Naive B cell (primary cell): ENCODE results near the gene TNNT2. TPM values are rescaled to one million over a fixed set of nuclear protein-coding genes. Genes with fewer than 3 reads are reported as not detected.

Source experiments
- ATAC-seq, 2 donors: fragments of 150-1000 bp; cut with Tn5 transposase; 2 replicates each; pipeline ENCODE4 v1.10.0; 2021; ENCODE audit warnings: low read depth in 2 of 2, mild to moderate bottlenecking in 2 of 2, moderate library complexity in 2 of 2
- DNase-seq: peaks from one replicate; pipeline ENCODE4 v3.0.0; 2022
- H3K27ac Mint-ChIP-seq, 6 donors: one replicate each; pipeline ENCODE4 v1.8.0; 2020 to 2022; ENCODE audit warnings: mild to moderate bottlenecking in 6 of 6, mixed read lengths in 6 of 6, moderate library complexity in 5 of 6, inconsistent platforms in 2 of 6
- H3K27me3 Mint-ChIP-seq, 3 donors: one replicate each; pipeline ENCODE4 v1.8.0; 2021 to 2022; ENCODE audit warnings: mixed read lengths in 3 of 3, mild to moderate bottlenecking in 1 of 3
- H3K36me3 Mint-ChIP-seq, 2 donors: one replicate each; pipeline ENCODE4 v1.8.0; 2020 to 2022; ENCODE audit warnings: mixed read lengths in 2 of 2, inconsistent platforms in 1 of 2, mild to moderate bottlenecking in 1 of 2
- H3K4me1 Mint-ChIP-seq, 3 donors: one replicate each; pipeline ENCODE4 v1.8.0; 2020 to 2022; ENCODE audit warnings: mixed read lengths in 3 of 3, inconsistent platforms in 1 of 3, mild to moderate bottlenecking in 1 of 3, moderate library complexity in 1 of 3
- H3K4me3 Mint-ChIP-seq, 8 donors: one replicate each; pipeline ENCODE4 v1.8.0; 2020 to 2022; ENCODE audit warnings: mild to moderate bottlenecking in 8 of 8, mixed read lengths in 8 of 8, moderate library complexity in 8 of 8, inconsistent platforms in 2 of 8
- H3K9me3 Mint-ChIP-seq, 7 donors: one replicate each; pipeline ENCODE4 v1.8.0; 2020 to 2022; ENCODE audit warnings: mixed read lengths in 7 of 7, mild to moderate bottlenecking in 5 of 7, inconsistent platforms in 2 of 7, moderate library complexity in 1 of 7
- polyA plus RNA-seq, 6 donors: library from polyadenylated mRNA; unstranded; fragments of 300-500 nt; fragmentation: Illumina TruSeq; gene quantifications; one replicate each; pipeline ENCODE4 v1.2.3, GENCODE V29; 2021; ENCODE audit warnings: low read depth in 6 of 6

TNNT2 gene
- polyA plus RNA-seq, 6 donors from 2014 or later: not detected

DNA sequence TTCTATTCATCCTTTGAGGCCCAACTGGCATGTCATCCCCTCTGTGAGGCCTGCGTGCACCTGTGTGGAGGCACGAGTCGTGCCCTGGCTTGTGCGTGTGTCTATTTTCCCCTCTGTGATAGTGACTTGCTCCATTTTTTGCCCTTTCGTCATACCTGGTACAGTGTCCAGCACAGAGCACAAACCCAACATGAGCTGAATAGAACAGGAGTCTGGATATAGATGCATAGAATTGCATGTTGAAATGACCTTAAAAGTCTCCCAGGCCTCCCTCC lies 32.5 kb downstream of the TNNT2 start:
- no peak overlapping the region for H3K27ac Mint-ChIP-seq
- DNase-seq (no peak), ATAC-seq (no peak)
- peaks cover 0 to 5% (median 2%) of the 10 kb centered on the region in 3 donors for H3K4me1 Mint-ChIP-seq
- no peak overlapping the region for H3K4me3 Mint-ChIP-seq
- H3K27me3 Mint-ChIP-seq: peaks cover 21 to 29% (median 23%) of the 10 kb centered on the region in 3 donors
- peaks cover 0 to 8% (median 1%) of the 10 kb centered on the region in 7 donors for H3K9me3 Mint-ChIP-seq
- H3K36me3 Mint-ChIP-seq: no peaks in the 10 kb centered on the region

DNA sequence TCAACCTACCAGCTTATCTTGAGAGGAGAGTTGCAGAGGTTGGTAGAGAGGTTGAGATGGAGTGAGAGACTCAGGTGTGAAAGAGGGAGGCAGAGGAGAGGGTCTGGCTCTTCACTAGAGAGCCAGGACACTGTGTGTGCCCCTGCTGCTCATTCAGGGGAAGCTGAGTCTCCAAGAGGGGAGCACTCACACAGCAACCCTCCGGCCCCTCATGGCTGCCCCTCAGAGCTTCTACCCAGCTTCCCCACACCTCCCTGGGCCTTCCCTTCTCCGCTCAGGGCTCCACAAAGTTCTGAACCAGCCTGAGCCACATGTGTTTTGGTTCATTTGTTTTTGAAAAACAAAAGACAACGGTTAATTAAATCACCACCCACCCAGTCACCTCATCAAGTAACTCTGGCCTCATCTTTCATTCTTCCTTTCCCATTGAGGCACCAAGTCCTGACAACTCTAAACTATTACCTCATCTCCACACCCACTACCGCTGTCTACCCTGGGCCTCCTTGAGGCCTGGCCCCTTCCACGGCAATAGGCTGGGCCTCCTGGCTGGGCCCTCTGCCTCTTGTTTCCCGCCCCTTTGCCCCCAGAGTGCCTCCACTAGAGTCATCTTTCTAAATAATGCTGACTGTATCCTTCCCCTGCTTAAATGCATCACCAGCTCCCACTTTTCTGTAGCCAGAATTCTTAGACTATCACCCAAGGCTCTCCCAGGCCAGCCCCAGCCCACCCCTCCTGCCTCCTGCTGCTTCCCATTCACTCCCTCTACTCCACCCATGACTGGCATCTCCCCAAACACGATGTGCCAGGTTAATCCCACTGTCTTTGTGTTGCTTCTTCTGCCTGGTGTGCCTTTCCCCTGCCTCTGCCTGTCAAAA lies 33.0 kb downstream of the TNNT2 start:
- no peak for ATAC-seq
- Mint-ChIP-seq H3K27me3 (peaks cover 17 to 31% (median 19%) of the 10 kb centered on the region in 3 donors), H3K36me3 (no peaks in the 10 kb centered on the region), H3K4me3 (no peak overlapping the region), H3K27ac (no peak overlapping the region), H3K4me1 (peaks cover 0 to 5% (median 2%) of the 10 kb centered on the region in 3 donors), H3K9me3 (peaks cover 0 to 8% (median 1%) of the 10 kb centered on the region in 7 donors)
- no peak for DNase-seq

DNA sequence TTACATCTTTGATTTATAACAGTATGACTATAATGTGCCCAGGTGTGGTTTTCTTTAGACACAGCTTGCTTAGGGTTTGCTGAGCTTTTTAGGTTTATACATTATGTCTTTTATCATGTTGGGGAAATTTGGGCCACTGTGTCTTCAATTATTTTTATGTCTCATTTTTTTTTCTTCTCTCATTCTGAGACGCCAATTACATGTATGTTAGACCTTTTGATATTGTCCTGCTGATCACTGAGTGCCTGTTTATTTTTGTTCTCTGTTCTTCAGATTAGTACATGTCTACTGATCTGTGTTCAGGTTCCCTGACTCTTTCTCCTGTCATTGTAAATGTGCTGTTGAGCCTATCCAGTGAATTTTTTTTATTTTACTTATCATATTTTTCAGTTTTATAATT lies 36.1 kb downstream of the TNNT2 start:
- DNase-seq: no peak
- no peak for ATAC-seq
- Mint-ChIP-seq H3K36me3 (no peaks in the 10 kb centered on the region), H3K4me3 (no peak overlapping the region), H3K27me3 (peaks cover 6 to 21% (median 20%) of the 10 kb centered on the region in 3 donors), H3K27ac (no peak overlapping the region), H3K9me3 (peaks cover 0 to 8% (median 1%) of the 10 kb centered on the region in 7 donors), H3K4me1 (no peaks in the 10 kb centered on the region)

DNA sequence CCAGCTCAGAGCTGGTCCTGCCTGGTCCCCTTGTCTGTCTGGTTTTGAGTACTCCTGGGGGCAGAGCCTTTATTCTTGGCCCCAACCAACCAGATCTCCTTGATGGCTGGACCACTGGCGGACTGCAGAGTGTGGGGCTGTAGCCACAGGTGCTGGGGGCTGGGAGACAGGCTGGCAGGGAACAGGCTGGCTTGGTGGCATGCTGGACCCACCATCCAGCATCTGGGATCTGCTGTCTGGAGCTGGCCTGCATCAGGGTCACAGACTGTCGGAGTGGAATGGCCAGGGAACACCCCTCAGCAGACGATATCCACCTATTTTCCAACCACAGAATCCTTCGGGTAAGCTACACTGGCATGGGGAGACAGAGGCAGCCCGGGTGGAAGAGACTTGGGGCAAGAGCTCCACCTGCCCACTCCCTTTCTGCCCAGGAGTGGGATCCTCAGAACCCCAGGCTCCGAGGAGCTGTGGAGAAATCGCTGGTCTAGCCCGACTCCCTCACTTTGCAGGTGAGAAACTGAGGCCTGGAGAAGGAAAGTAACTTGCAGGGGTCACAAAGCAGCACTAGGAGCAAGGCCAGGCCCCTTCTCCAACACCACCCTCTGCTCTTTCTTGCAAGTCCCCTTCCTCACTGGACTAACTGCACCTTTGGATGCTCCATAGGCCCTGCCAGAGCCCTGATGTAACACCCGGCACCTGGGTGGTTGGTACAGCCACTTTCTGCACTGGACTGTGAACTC lies 40.6 kb downstream of the TNNT2 start:
- H3K4me3 Mint-ChIP-seq: no peak overlapping the region
- DNase-seq (no peak), ATAC-seq (no peak)
- no peaks in the 10 kb centered on the region for H3K36me3 Mint-ChIP-seq
- H3K27me3 Mint-ChIP-seq: peaks cover 5 to 21% (median 6%) of the 10 kb centered on the region in 3 donors
- peaks cover 0 to 8% (median 1%) of the 10 kb centered on the region in 7 donors for H3K9me3 Mint-ChIP-seq
- H3K27ac Mint-ChIP-seq: no peak overlapping the region
- no peaks in the 10 kb centered on the region for H3K4me1 Mint-ChIP-seq

DNA sequence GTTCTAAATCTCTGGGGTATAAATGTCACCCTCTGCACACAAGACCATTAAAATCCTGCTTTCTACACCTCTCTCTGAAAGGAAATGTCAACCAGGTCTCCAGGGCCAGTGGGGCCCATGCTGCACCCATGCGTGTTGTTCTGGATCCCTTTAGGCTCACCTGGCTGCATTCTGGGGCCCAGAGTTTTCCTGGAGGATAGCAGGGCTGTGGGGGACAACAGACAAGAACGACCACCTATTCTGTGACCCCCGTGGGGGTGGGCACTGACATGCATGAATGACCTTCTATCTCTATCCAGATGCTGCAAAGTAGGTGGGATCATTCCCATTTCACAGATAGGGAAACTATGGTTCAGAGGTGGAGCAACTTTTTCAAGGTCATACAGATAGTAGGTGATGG lies 41.6 kb downstream of the TNNT2 start:
- DNase-seq (no peak), ATAC-seq (no peak)
- Mint-ChIP-seq H3K27ac (no peak overlapping the region), H3K4me3 (no peak overlapping the region), H3K9me3 (peaks cover 0 to under 1% (median 0%) of the 10 kb centered on the region in 7 donors), H3K4me1 (no peaks in the 10 kb centered on the region), H3K36me3 (no peaks in the 10 kb centered on the region), H3K27me3 (peaks cover 0 to 16% (median 5%) of the 10 kb centered on the region in 3 donors)

DNA sequence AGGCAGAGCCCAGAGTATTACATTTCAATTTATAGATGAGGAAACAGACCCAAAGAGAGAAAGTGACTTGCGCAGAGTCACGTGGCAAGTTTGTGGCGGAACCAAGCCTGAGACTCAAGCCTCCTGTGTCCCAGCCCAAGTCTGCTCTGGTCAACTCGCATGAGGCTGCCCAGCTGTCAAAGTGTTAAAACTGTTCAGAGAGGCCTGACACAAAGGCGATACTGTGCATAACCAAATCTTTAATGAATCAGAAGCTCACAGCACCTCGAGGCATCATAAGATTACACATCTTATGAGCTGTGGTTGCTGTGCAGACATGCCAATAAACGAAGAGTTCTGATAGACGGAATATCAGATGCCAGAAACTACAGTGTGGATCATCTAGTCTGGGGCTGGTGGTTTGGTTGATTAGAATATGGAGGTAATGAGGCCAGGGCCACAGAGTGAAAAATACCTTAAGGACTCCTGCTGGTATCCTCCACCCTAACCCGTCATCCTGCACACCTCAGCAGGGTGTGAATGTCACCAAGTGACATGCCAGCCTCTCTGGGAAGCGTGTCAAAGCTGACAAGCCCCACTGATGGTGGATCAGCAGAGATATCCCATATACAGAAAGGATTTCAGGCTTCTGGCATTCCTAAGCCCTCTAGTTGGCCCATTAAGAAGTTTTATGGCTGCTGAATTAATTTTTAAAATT lies 42.2 kb downstream of the TNNT2 start:
- no peak for ATAC-seq
- H3K9me3 Mint-ChIP-seq: no peaks in the 10 kb centered on the region
- no peak overlapping the region for H3K27ac Mint-ChIP-seq
- H3K36me3 Mint-ChIP-seq: no peaks in the 10 kb centered on the region
- no peak for DNase-seq
- H3K27me3 Mint-ChIP-seq: peaks cover 4 to 16% (median 5%) of the 10 kb centered on the region in 3 donors
- no peak overlapping the region for H3K4me3 Mint-ChIP-seq
- H3K4me1 Mint-ChIP-seq: no peaks in the 10 kb centered on the region

DNA sequence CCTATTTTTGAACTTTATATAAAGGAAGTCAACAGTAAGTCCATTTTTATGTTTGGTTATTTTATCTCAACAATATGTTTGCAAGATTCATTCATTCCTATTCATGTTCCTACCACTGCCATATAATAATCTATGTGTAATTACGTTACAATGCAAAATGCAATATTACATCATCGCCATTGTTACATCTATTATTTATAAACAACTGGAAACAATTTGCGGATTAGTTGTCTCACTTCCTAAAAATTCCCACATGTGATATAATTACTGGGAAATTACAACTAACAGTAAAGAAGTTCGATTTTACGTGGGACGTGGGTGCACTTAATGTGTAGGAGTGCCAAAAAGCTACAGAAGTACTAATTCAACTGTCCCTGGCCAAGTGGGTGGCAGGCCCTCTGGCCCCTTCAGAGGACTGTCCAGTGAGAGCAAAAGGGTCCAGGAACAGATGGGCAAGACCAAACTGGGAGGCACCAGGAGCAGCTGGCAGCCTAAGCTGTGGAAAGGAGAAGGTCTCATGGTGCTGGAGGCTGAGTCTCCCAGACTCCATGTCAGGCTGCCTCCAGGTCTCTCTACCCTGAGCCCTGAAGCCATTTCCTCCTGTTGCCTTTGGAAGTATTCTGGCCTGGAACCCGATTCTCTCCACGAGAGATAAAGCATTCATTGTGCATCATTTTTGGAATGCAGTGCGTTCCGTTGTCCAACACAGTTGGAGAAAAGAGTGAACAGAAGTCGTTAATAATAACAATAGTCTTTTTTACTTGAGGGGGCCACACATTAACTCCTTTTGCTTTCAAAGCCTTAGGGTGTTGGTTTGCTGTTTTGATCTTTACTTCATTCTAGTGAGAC lies 42.9 kb downstream of the TNNT2 start:
- no peak for ATAC-seq
- H3K9me3 Mint-ChIP-seq: no peaks in the 10 kb centered on the region
- H3K4me1 Mint-ChIP-seq: no peaks in the 10 kb centered on the region
- no peak overlapping the region for H3K4me3 Mint-ChIP-seq
- H3K27me3 Mint-ChIP-seq: peaks cover 5 to 16% (median 12%) of the 10 kb centered on the region in 3 donors
- no peak overlapping the region for H3K27ac Mint-ChIP-seq
- DNase-seq: no peak
- H3K36me3 Mint-ChIP-seq: no peaks in the 10 kb centered on the region

DNA sequence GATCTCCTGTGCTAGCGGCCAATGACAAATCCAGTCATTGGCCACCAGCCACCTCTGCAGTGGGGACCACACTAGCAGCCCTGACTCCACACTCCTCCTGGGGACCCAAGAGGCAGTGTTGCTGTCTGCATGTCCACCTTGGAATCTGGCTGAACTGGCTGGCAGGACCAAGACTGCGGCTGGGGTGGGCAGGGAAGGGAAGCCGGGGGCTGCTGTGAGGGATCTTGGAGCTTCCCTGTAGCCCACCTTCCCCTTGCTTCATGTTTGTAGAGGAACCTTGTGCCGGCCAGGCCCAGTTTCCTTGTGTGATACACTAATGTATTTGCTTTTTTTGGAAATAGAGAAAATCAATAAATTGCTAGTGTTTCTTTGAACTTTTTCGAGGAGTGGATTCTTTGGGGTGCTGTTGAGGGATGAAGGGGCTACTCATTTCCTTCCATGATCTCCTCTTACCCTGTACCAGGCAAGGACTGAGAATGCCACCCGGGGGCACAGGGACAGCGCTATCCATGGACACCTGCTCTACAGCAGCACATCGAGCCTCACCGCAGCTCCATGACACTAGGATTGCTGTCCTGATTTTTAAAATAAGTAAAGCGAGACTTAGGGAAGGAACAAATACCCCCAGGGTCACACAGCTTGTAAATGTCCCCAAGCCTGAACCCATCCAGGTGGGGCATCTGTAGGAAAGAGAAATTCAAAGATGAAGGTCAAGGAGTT lies 44.7 kb downstream of the TNNT2 start:
- Mint-ChIP-seq H3K27ac (no peak overlapping the region), H3K27me3 (peaks cover 4 to 13% (median 8%) of the 10 kb centered on the region in 3 donors), H3K9me3 (no peaks in the 10 kb centered on the region), H3K36me3 (no peaks in the 10 kb centered on the region), H3K4me1 (no peaks in the 10 kb centered on the region), H3K4me3 (no peak overlapping the region)
- ATAC-seq: no peak
- DNase-seq: no peak

DNA sequence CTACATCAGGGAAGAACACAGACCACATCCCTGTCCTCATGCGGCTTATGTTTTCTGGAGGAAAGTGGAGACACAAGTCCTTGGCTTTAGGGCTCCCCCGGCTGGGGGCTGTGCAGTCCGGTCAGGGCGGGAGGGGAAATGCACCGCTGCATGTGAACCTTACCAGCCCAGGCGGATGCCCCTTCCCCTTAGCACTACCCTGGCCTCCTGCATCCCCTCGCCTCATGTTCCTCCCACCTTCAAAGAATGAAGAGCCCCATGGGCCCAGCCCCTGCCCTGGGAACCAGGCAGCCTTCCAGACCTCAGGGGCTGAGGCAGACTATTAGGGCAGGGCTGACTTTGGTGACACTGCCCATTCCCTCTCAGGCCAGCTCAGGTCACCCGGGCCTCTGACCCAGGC lies 45.5 kb downstream of the TNNT2 start:
- H3K27ac Mint-ChIP-seq: no peak overlapping the region
- DNase-seq (no peak), ATAC-seq (no peak)
- peaks cover 4 to 14% (median 4%) of the 10 kb centered on the region in 3 donors for H3K27me3 Mint-ChIP-seq
- H3K4me3 Mint-ChIP-seq: no peak overlapping the region
- H3K9me3 Mint-ChIP-seq: no peaks in the 10 kb centered on the region
- no peaks in the 10 kb centered on the region for H3K36me3 Mint-ChIP-seq
- no peaks in the 10 kb centered on the region for H3K4me1 Mint-ChIP-seq

DNA sequence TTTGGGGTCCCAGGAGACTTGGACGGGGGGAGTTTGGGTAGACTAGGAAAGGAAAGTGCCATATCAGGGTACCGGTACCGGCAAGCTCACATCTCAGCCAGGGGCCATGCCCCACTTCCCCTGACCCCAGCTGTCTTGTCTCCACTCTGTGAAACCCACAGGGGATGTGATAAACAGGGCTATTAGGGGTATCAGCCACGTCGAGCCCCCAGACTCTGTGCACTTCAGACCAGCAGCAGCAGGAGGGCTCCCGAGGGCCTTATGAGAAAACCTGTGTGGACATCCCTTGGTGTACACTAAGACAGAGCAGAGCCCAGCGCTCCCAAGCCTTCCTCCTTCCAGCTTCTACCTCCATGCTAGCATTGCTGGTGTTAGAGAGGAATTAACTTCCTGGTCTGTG lies 46.3 kb downstream of the TNNT2 start:
- ATAC-seq (no peak), DNase-seq (no peak)
- H3K9me3 Mint-ChIP-seq: no peaks in the 10 kb centered on the region
- no peak overlapping the region for H3K4me3 Mint-ChIP-seq
- H3K27ac Mint-ChIP-seq: no peak overlapping the region
- no peaks in the 10 kb centered on the region for H3K36me3 Mint-ChIP-seq
- H3K4me1 Mint-ChIP-seq: no peaks in the 10 kb centered on the region
- H3K27me3 Mint-ChIP-seq: peaks cover 4 to 22% (median 13%) of the 10 kb centered on the region in 3 donors

DNA sequence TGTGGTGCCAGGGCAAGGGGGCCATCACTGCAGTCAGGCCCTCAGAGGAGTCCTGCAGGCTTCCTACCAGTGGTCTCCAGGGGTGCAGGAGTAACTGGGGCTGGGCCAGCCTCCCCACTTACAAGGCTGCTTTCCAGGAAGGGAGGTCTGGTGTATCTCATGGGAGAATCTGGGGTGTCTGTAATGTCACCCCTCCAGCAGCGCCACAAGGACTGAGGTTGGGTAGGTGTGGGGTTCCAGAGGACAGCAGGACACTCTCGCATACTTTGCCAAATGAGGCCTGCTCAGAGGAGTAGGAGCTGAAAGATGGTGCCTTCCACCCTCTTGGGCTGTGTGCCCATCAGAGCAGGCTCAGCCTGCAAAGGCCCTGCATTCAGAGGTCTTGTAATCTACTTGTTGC lies 46.9 kb downstream of the TNNT2 start:
- Mint-ChIP-seq H3K4me3 (no peak overlapping the region), H3K27me3 (peaks cover 4 to 22% (median 15%) of the 10 kb centered on the region in 3 donors), H3K9me3 (no peaks in the 10 kb centered on the region), H3K4me1 (no peaks in the 10 kb centered on the region), H3K27ac (no peak overlapping the region), H3K36me3 (no peaks in the 10 kb centered on the region)
- DNase-seq (no peak), ATAC-seq (no peak)

DNA sequence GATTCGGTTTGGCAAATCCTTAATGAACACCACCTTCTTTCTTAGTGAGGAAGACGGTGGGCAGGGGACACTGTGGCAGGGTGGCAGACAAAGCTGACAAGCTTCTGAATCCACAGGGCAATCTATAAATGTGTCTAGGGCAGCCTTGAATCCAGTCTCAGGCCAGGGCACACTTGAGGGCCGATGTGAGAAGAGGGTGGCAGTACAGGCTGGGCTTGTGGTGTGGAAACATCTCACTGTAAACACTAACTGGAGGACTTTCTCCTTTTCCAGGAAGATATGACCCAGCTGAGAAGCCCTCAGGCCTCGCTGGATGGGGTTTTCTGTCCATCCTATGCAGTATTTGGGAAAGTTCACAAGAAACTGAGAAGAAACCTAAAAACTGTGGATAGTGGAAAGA lies 47.7 kb downstream of the TNNT2 start:
- no peak overlapping the region for H3K27ac Mint-ChIP-seq
- no peaks in the 10 kb centered on the region for H3K4me1 Mint-ChIP-seq
- no peak for ATAC-seq
- H3K27me3 Mint-ChIP-seq: peaks cover 4 to 22% (median 15%) of the 10 kb centered on the region in 3 donors
- no peak for DNase-seq
- no peak overlapping the region for H3K4me3 Mint-ChIP-seq
- no peaks in the 10 kb centered on the region for H3K9me3 Mint-ChIP-seq
- H3K36me3 Mint-ChIP-seq: no peaks in the 10 kb centered on the region
